K562 (cell line): ENCODE measurements around the gene HES4. TPM values are rescaled to one million over a fixed set of nuclear protein-coding genes. Genes with fewer than 3 reads are reported as not detected.

Experiments
- BRD4 ChIP-seq: fragments of 200-600 bp; sonication (generic); IDR thresholded peaks from 2 replicates; pipeline ENCODE4 v1.6.1; 2017; ENCODE audit warnings: inconsistent platforms
- CAMTA2 ChIP-seq: fragments of 250-450 bp; sonication (Bioruptor Pico); conservative IDR thresholded peaks from 2 replicates; pipeline ENCODE4 v1.5.1; 2022
- CXXC5 ChIP-seq: fragments of 250-450 bp; sonication (Bioruptor Pico); IDR thresholded peaks from 2 replicates; pipeline ENCODE4 v1.8.0; 2022; ENCODE audit warnings: inconsistent platforms, mild to moderate bottlenecking, moderate library complexity
- EGR1 ChIP-seq: fragments of 450-650 bp; conservative IDR thresholded peaks from 2 replicates; pipeline ENCODE4 v1.6.1; 2017; ENCODE audit warnings: mild to moderate bottlenecking
- HDAC1 ChIP-seq, 2 experiments: fragments of 450-650 bp; IDR thresholded peaks; 2 replicates each; pipeline ENCODE4 v1.6.1; 2016 to 2017; ENCODE audit warnings: inconsistent platforms in 1 of 2, mild to moderate bottlenecking in 1 of 2, moderate library complexity in 1 of 2
- NKRF ChIP-seq: fragments of 450-650 bp; IDR thresholded peaks from 2 replicates; pipeline ENCODE4 v1.6.1; 2016; ENCODE audit warnings: borderline replicate concordance
- NONO ChIP-seq, 2 experiments: fragments of 200-400 bp in 1 of 2; fragments of 450-650 bp in 1 of 2; formaldehyde crosslinking in 1 of 2; IDR thresholded peaks; 2 replicates each; pipeline ENCODE4 v1.6.1; 2017; ENCODE audit warnings: low read depth in 2 of 2, mild to moderate bottlenecking in 2 of 2, moderate library complexity in 2 of 2, low read length in 1 of 2
- PKNOX1 ChIP-seq: fragments of 450-650 bp; IDR thresholded peaks from 2 replicates; pipeline ENCODE4 v1.6.1; 2016
- RB1 ChIP-seq: fragments of 450-650 bp; IDR thresholded peaks from 2 replicates; pipeline ENCODE4 v1.6.1; 2017; ENCODE audit warnings: low read depth, mild to moderate bottlenecking
- SIN3A ChIP-seq, 2 experiments: fragments of 150-350 bp in 1 of 2; IDR thresholded peaks; 2 replicates each; pipeline ENCODE4 v1.6.1; 2011 to 2016; ENCODE audit warnings: borderline replicate concordance in 2 of 2, low read depth in 2 of 2, low read length in 2 of 2, mild to moderate bottlenecking in 2 of 2, moderate library complexity in 2 of 2; ENCODE audit not compliant: control insufficient read depth in 1 of 2
- TAF15 ChIP-seq: fragments of 200-400 bp; formaldehyde crosslinking; IDR thresholded peaks from 2 replicates; pipeline ENCODE4 v1.6.1; 2017; ENCODE audit warnings: mild to moderate bottlenecking, low read depth, low read length, moderate library complexity
- USF2 ChIP-seq: sonication (generic); formaldehyde crosslinking; IDR thresholded peaks from 2 replicates; pipeline ENCODE4 v1.5.0; 2020; ENCODE audit warnings: missing genetic modification reagents
- ZFX ChIP-seq: sonication (generic); formaldehyde crosslinking; IDR thresholded peaks from 2 replicates; pipeline ENCODE4 v1.8.0; 2022; ENCODE audit warnings: mild to moderate bottlenecking, missing genetic modification reagents, moderate library complexity
- ZNF740 ChIP-seq, 3 experiments: fragments of 200-800 bp in 1 of 3; sonication (Bioruptor generic) in 1 of 3; sonication (generic) in 1 of 3; formaldehyde crosslinking in 1 of 3; IDR thresholded peaks; 2 replicates each; pipeline versions ENCODE4 v1.6.1 to v1.8.0; 2016 to 2022; ENCODE audit warnings: mild to moderate bottlenecking in 2 of 3, missing compliant biosample characterization in 2 of 3, missing genetic modification characterization in 2 of 3, missing genetic modification reagents in 1 of 3
- ZNF75A ChIP-seq: fragments of 450-650 bp; formaldehyde crosslinking; IDR thresholded peaks from 2 replicates; pipeline ENCODE4 v1.4.0; 2020; ENCODE audit warnings: mild to moderate bottlenecking
- polyA plus RNA-seq, 8 experiments: library from polyadenylated mRNA; depleted of rRNA in 4 of 8; stranded (reverse) in 5 of 8; unstranded in 3 of 8; fragments of >200 nt; fragmentation: Nextera tagmentation in 2 of 8; fragmentation: Illumina TruSeq in 1 of 8; extraction: Ambion mirVana in 2 of 8; extraction: Trizol in 1 of 8; gene quantifications; 2 replicates each; pipeline versions ENCODE4 v1.2.1 to v1.2.3, GENCODE V29; 2011 to 2014; ENCODE audit warnings: inconsistent platforms in 1 of 8, missing spikeins in 1 of 8
- total RNA-seq, 7 experiments: library from RNA; depleted of rRNA in 6 of 7; stranded (reverse); fragments of >200 nt in 6 of 7; fragmentation: Illumina TruSeq in 2 of 7; extraction: Trizol in 2 of 7; gene quantifications; 2 replicates each; pipeline versions ENCODE4 v1.2.1 to v1.2.3, GENCODE V29; 2011 to 2021; ENCODE audit warnings: low replicate concordance in 1 of 7
- TF ChIP-seq, protein P1 (sequence below): fragments of 200-800 bp; sonication (Bioruptor generic); IDR thresholded peaks from 2 replicates; pipeline ENCODE4 v1.6.1; 2017; ENCODE audit warnings: missing genetic modification characterization, missing compliant biosample characterization
- TF ChIP-seq, protein P2 (sequence below): fragments of 250-450 bp; sonication (Bioruptor Pico); IDR thresholded peaks from 2 replicates; pipeline ENCODE4 v1.8.0; 2021; ENCODE audit warnings: mild to moderate bottlenecking, moderate library complexity

Gene HES4
- total and polyA plus RNA-seq, 9 of the 15 experiments (the other 6 are each of a cell fraction or from before 2014, with no cell fraction given): 0.21 to 43.7 (median 5.3) TPM; not detected in 2

DNA sequence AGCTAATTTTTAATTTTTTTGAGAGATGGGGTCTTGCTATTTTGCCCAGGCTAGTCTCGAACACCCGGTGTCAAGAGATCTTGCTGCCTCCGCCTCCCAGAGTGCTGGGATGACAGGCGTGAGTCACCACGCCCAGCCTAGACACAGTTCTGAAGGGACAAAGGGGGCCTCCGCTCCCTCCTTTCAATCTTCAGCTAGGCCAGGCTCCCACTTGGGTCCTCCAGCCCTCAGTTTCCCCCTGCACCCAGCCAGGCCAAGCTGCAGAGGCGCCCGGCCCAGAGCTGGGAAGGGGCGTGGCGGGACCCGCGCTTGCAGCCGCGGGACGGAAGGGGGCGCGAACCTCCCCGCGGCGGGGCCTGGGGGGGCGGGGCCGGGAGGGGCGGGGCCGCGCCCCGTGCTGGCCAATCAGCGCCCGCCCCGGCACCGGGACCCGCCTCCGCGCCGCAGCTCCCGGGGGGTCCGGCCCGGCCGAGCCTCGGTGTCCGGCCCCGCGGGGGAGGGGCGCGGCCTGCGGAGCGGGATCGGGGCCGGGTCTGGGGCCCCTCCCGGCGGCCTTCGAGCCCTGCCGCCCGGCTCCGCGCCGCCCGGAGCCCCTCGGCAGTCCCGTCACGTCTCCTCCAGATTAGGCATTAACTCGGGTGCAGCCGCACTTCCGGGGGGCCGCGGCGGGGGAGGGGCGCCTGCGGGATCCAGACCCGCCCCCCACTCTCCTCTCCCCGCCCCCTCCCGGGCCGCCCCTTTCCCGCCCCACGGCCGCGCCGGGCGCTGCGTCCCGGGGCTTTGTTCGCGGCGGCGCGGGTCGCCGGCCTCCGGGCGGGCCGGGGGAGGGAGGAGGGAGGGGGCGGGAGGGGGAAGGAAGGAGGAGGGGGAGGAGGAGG is 19.5 kb upstream of the HES4 start (continued):
- no peak for TF ChIP-seq TAF15
- TF ChIP-seq CAMTA2 (CRISPR knock-in tag): no peak
- TF ChIP-seq NKRF: no peak
- TF ChIP-seq, protein P1, sequence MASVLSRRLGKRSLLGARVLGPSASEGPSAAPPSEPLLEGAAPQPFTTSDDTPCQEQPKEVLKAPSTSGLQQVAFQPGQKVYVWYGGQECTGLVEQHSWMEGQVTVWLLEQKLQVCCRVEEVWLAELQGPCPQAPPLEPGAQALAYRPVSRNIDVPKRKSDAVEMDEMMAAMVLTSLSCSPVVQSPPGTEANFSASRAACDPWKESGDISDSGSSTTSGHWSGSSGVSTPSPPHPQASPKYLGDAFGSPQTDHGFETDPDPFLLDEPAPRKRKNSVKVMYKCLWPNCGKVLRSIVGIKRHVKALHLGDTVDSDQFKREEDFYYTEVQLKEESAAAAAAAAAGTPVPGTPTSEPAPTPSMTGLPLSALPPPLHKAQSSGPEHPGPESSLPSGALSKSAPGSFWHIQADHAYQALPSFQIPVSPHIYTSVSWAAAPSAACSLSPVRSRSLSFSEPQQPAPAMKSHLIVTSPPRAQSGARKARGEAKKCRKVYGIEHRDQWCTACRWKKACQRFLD: 0 out of 2 replicates have a peak, but pooled peaks have one; percentile 66
- peak; percentile 64 for TF ChIP-seq CXXC5 (CRISPR knock-in tag)
- no peak for TF ChIP-seq BRD4
- TF ChIP-seq NONO (IDR thresholded peaks at IDR 0.05; ENCODE audit: low read depth in 2 of 2, low read length in 1 of 2): peak in 1 of 2 experiments; percentile 44; a peak in 1 of 4 replicates
- 0 out of 4 replicates have a peak, but pooled peaks of 1 of the 2 experiments have one; percentile 21 for TF ChIP-seq HDAC1 (IDR thresholded peaks at IDR 0.05)
- TF ChIP-seq, protein P2, sequence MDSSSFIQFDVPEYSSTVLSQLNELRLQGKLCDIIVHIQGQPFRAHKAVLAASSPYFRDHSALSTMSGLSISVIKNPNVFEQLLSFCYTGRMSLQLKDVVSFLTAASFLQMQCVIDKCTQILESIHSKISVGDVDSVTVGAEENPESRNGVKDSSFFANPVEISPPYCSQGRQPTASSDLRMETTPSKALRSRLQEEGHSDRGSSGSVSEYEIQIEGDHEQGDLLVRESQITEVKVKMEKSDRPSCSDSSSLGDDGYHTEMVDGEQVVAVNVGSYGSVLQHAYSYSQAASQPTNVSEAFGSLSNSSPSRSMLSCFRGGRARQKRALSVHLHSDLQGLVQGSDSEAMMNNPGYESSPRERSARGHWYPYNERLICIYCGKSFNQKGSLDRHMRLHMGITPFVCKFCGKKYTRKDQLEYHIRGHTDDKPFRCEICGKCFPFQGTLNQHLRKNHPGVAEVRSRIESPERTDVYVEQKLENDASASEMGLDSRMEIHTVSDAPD: no peak
- 0 out of 4 replicates have a peak, but pooled peaks of 1 of the 2 experiments have one; percentile 57 for TF ChIP-seq SIN3A (IDR thresholded peaks at IDR 0.05; ENCODE audit: borderline replicate concordance in 2 of 2, control insufficient read depth in 1 of 2, low read depth in 2 of 2, low read length in 2 of 2)
- TF ChIP-seq PKNOX1: peak; percentile 25; the same call in 1 of the 2 replicates
- peak; percentile 51 for TF ChIP-seq ZFX (CRISPR knock-in tag)
- no peak for TF ChIP-seq ZNF740 (CRISPR knock-in tag; IDR thresholded peaks at IDR 0.05)
- TF ChIP-seq ZNF740 (tag; IDR thresholded peaks at IDR 0.05): no peak
- no peak for TF ChIP-seq EGR1
- TF ChIP-seq RB1: peak; percentile 71
- no peak for TF ChIP-seq USF2
- TF ChIP-seq ZNF75A: no peak
